ENCODE measurements around the gene CXCL14. TPM values are rescaled to one million over a fixed set of nuclear protein-coding genes. Genes with fewer than 3 reads are reported as not detected.

Gene CXCL14
- total and polyA plus RNA-seq, 2 of the 4 experiments (the other 2 are of a cell fraction) = not detected

DNA sequence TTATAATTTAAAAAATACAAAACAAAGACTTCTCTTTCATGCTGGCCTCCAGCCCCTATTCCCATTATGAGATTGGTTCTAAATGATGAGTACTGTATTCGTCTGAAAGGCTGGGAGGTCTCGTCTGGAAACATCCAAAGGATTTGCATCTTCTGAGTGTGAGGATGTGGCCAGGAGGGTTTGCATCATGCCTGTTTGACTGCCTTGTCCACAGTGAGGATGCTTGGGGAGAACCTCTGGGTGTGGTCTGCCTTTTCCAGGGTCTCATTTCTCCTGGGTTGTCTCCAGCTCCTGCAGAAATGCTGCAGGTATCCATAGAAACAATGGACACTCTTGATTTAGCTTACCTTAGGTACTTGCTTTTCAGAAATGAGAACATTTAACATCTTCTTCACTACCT is 26.4 kb upstream of the CXCL14 start:
- Histone ChIP-seq H4K5ac (ENCODE audit: low read depth, low read length) (no peak overlapping the region), H3K4me3 (ENCODE audit: insufficient read depth, low read depth, low read length) (no peak overlapping the region), H4K91ac (ENCODE audit: insufficient read depth, low read depth, low read length) (no peak overlapping the region), H3K27me3 (ENCODE audit: control insufficient read depth, insufficient read depth, low read length) (peaks cover 14% of the 10 kb centered on the region), H3K36me3 (ENCODE audit: control insufficient read depth, insufficient read depth, low read length) (no peaks in the 10 kb centered on the region), H3K4ac (ENCODE audit: low read depth, low read length) (no peak overlapping the region), H2BK5ac (ENCODE audit: low read depth, low read length, poor library complexity, severe bottlenecking) (no peak overlapping the region), H3K23ac (ENCODE audit: low read depth, low read length) (no peak overlapping the region), H3K14ac (replicated peaks; ENCODE audit: low read depth, low read length) (no peak overlapping the region), H4K20me1 (ENCODE audit: insufficient read depth, low read length) (no peaks in the 10 kb centered on the region), H2AK5ac (ENCODE audit: low read depth, low read length) (no peak overlapping the region), H2BK15ac (ENCODE audit: low read depth, low read length) (no peak overlapping the region), H3K9me3 (ENCODE audit: control insufficient read depth, insufficient read depth, low read length) (no peaks in the 10 kb centered on the region), H3K18ac (ENCODE audit: low read depth, low read length) (no peak overlapping the region), H2AK9ac (replicated peaks; ENCODE audit: low read depth, low read length, poor library complexity) (no peak overlapping the region), H4K8ac (ENCODE audit: low read depth in 2 of 2, low read length in 2 of 2) (no peak overlapping the region), H3K9ac (ENCODE audit: low read depth, low read length) (no peak overlapping the region), H2BK20ac (ENCODE audit: low read depth, low read length) (no peak overlapping the region), H2AFZ (replicated peaks; ENCODE audit: low read length, poor library complexity) (no peak overlapping the region), H3K9me1 (ENCODE audit: insufficient read depth, low read length) (no peaks in the 10 kb centered on the region), H2BK120ac (ENCODE audit: low read depth, low read length) (no peak overlapping the region), H3K79me1 (ENCODE audit: low read depth in 1 of 2, low read length in 2 of 2) (no peaks in the 10 kb centered on the region), H3K56ac (ENCODE audit: extremely low read depth, insufficient read depth, low read length) (no peak overlapping the region), H3K27ac (ENCODE audit: insufficient read depth, low read length) (no peak overlapping the region), H3K4me1 (ENCODE audit: control insufficient read depth, insufficient read depth, low read length) (no peaks in the 10 kb centered on the region), H3K4me2 (ENCODE audit: low read depth, low read length) (no peak overlapping the region)
- intact Hi-C loops (cut with micrococcal nuclease) (no loop called here), dilution Hi-C loops (cut with HindIII; ENCODE audit: low sequenced_read_pairs, unreplicated experiment) (no loop called here), in situ Hi-C loops (cut with MboI; ENCODE audit: low sequenced_read_pairs) (no loop called here)
- ChIA-PET CTCF (no interaction called here), POLR2A (ENCODE audit: unreplicated experiment) (no interaction called here)
- no peak for DNase-seq
- no TSS peak for BruUV-seq (replicated peaks)
- TF ChIP-seq CEBPB (IDR thresholded peaks at IDR 0.05; ENCODE audit: low read depth, low read length) = no peak
- TF ChIP-seq FOS (IDR thresholded peaks at IDR 0.05; ENCODE audit: low read depth, low read length) = no peak
- TF ChIP-seq RAD21 (IDR thresholded peaks at IDR 0.05; ENCODE audit: low read length) = no peak
- no peak for TF ChIP-seq NFE2L2 (IDR thresholded peaks at IDR 0.05; ENCODE audit: low read depth, low read length)
- TF ChIP-seq, protein P1, sequence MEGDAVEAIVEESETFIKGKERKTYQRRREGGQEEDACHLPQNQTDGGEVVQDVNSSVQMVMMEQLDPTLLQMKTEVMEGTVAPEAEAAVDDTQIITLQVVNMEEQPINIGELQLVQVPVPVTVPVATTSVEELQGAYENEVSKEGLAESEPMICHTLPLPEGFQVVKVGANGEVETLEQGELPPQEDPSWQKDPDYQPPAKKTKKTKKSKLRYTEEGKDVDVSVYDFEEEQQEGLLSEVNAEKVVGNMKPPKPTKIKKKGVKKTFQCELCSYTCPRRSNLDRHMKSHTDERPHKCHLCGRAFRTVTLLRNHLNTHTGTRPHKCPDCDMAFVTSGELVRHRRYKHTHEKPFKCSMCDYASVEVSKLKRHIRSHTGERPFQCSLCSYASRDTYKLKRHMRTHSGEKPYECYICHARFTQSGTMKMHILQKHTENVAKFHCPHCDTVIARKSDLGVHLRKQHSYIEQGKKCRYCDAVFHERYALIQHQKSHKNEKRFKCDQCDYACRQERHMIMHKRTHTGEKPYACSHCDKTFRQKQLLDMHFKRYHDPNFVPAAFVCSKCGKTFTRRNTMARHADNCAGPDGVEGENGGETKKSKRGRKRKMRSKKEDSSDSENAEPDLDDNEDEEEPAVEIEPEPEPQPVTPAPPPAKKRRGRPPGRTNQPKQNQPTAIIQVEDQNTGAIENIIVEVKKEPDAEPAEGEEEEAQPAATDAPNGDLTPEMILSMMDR (conservative IDR thresholded peaks at IDR 0.05; ENCODE audit: low read depth, low read length) = no peak
- no peak for TF ChIP-seq RCOR1 (IDR thresholded peaks at IDR 0.05; ENCODE audit: insufficient replicate concordance, low read length)
- no peak for TF ChIP-seq MAFK (IDR thresholded peaks at IDR 0.05; ENCODE audit: low read depth, low read length)
- no peak for TF ChIP-seq RFX5 (IDR thresholded peaks at IDR 0.05; ENCODE audit: low read depth, low read length)
- TF ChIP-seq, protein P2, sequence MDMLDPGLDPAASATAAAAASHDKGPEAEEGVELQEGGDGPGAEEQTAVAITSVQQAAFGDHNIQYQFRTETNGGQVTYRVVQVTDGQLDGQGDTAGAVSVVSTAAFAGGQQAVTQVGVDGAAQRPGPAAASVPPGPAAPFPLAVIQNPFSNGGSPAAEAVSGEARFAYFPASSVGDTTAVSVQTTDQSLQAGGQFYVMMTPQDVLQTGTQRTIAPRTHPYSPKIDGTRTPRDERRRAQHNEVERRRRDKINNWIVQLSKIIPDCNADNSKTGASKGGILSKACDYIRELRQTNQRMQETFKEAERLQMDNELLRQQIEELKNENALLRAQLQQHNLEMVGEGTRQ (IDR thresholded peaks at IDR 0.05; ENCODE audit: low read depth, low read length) = no peak
- TF ChIP-seq SMC3 (IDR thresholded peaks at IDR 0.05; ENCODE audit: low read depth, low read length) = no peak
- TF ChIP-seq, protein P3, sequence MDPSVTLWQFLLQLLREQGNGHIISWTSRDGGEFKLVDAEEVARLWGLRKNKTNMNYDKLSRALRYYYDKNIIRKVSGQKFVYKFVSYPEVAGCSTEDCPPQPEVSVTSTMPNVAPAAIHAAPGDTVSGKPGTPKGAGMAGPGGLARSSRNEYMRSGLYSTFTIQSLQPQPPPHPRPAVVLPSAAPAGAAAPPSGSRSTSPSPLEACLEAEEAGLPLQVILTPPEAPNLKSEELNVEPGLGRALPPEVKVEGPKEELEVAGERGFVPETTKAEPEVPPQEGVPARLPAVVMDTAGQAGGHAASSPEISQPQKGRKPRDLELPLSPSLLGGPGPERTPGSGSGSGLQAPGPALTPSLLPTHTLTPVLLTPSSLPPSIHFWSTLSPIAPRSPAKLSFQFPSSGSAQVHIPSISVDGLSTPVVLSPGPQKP (IDR thresholded peaks at IDR 0.05; ENCODE audit: borderline replicate concordance, low read depth, low read length) = no peak
- TF ChIP-seq MAZ (IDR thresholded peaks at IDR 0.05; ENCODE audit: borderline replicate concordance, low read depth, low read length) = no peak
- TF ChIP-seq CHD1 (IDR thresholded peaks at IDR 0.05; ENCODE audit: low read depth, low read length) = no peak
- TF ChIP-seq MXI1 (IDR thresholded peaks at IDR 0.05; ENCODE audit: borderline replicate concordance, low read depth, low read length) = no peak
- WGBS, 2 experiments (ENCODE audit: extremely low coverage in 2 of 2, insufficient read length in 1 of 2) = no CpG with 5 or more reads among the region's 2 CpGs
- ATAC-seq (ENCODE audit: low read depth) = no peak

Data from IMR-90 (cell line).